Epithelial cell of esophagus (primary cell): ENCODE results near the gene LPIN1.
"Not testable (repeated sequence)": the region's sequence is repeated elsewhere in the genome, so short reads cannot be mapped to it uniquely, and the experiment has no call there.

ENCODE experiments used
- DNase-seq: peaks from one replicate; pipeline ENCODE4 v3.0.0; 2010; ENCODE audit warnings: low read depth
- H3K4me3 ChIP-seq: 2 replicates; pipeline ENCODE4 v1.5.1; 2011; ENCODE audit warnings: mild to moderate bottlenecking, low read length, control low read depth
- TF ChIP-seq, protein P1 (sequence below): IDR thresholded peaks from 2 replicates; pipeline ENCODE4 v1.5.1; 2011; ENCODE audit warnings: low read depth, mild to moderate bottlenecking, low read length, control low read depth, inconsistent platforms; ENCODE audit not compliant: insufficient read depth; ENCODE audit errors: missing control alignments

LPIN1 gene

DNA sequence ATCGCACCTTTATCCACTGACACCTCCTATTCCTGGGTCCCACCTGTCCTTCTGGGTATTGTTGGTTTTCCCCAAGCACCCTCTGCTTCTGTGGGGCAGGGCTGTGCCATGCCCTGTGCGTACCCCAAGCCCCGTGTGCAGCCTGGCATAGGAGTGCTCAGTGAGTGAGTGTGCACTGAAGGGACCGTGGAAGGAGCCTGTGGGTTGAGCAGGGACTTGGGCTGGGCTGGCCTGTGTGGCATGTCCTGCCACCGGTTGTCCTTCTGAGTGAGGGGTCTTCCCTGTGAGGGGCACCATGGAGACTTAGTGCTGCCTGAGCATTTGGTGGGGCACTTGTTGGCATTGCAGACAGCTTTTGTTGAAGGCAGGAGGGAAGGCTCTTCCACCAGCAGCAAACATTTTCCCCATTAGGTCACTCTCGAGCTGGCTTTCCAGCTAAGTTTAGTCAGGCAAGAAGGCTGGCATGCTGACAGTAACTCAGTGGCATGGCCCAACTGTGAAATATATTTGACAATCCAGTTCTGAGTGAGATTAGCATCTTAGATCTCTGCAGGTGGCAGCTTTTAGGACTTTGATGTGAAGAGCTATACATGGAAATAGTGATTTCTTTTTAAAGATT lies 64.7 kb downstream of the LPIN1 start:
- no peak for DNase-seq
- no peak overlapping the region for H3K4me3 ChIP-seq
- TF ChIP-seq, protein P1, sequence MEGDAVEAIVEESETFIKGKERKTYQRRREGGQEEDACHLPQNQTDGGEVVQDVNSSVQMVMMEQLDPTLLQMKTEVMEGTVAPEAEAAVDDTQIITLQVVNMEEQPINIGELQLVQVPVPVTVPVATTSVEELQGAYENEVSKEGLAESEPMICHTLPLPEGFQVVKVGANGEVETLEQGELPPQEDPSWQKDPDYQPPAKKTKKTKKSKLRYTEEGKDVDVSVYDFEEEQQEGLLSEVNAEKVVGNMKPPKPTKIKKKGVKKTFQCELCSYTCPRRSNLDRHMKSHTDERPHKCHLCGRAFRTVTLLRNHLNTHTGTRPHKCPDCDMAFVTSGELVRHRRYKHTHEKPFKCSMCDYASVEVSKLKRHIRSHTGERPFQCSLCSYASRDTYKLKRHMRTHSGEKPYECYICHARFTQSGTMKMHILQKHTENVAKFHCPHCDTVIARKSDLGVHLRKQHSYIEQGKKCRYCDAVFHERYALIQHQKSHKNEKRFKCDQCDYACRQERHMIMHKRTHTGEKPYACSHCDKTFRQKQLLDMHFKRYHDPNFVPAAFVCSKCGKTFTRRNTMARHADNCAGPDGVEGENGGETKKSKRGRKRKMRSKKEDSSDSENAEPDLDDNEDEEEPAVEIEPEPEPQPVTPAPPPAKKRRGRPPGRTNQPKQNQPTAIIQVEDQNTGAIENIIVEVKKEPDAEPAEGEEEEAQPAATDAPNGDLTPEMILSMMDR: no peak

DNA sequence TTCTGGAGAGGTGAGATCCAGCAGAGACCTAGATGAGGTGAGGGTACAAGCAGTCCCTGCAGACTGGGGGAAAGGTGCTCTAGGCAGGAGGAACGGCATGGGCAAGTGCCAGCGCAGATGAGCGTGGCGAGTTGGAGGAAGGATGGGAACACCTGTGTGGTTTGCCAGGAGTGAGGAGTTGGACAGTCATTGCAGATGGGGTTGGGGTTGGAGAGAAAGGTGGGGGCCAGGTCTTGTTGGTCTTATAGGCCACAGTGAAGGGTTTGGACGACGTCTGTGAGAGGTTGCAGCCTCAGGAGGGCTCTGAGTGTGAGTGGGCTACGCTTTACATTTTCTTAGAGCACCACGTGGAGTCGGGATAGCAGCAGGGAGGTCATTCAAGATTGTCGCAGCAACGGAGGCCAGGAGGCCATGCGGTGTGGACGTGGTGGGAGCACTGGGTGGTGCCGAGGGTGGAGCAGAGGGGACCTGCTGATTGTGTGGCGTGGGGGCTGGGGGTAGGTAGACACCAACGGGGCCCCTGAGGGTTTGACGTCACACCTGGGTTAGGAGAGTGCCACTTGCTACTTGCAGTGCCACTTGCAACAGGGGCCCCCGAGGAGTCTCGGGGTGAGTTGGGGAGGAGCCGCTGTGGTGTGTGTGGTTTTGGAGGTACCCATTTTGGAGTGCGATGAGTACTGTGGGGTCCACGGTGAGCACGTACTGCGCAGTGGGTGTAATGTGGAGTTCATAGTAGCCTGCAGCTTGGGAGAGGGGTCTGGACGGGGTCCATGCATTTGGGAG lies 66.2 kb downstream of the LPIN1 start:
- no peak overlapping the region for H3K4me3 ChIP-seq
- no peak for DNase-seq
- TF ChIP-seq, protein P1: no peak

DNA sequence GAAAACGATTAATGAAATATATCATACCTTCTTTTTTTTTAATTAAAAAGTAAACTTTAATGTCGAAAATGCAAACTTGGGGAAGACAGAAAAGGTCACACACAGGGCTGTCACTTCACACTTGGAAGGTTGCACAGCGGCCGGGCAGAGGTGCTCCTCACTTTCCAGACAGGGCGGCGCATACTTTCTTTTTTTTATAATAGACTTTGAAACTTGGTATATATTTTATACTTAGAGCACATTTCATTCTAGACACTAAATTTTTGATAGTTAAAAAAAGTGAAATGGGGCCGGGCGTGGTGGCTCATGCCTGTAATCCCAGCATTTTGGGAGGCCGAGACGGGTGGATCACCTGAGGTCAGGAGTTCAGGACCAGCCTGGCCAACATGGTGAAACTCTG lies 66.9 kb downstream of the LPIN1 start:
- not testable (repeated sequence) for H3K4me3 ChIP-seq, DNase-seq

DNA sequence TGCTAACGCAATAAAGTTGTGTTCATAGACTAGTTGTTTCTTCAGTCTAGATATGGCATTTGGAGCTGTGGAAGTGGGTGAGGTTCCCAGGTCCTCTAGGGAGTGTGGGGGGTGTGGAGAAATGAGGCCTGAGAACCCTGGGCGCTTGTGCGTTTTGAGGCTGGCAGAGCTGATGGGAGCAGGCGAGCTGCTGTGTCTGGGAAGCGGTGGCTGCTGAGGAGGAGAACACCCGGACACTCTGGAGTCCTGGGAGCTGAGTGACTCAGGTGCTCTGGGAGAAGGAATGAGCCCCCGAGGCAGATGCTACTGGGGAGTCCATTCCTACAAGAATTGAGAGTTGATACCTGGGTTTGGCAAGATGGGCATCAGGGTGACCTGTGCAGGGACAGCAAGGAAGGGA lies 67.5 kb downstream of the LPIN1 start:
- no peak overlapping the region for H3K4me3 ChIP-seq
- TF ChIP-seq, protein P1: no peak
- no peak for DNase-seq

DNA sequence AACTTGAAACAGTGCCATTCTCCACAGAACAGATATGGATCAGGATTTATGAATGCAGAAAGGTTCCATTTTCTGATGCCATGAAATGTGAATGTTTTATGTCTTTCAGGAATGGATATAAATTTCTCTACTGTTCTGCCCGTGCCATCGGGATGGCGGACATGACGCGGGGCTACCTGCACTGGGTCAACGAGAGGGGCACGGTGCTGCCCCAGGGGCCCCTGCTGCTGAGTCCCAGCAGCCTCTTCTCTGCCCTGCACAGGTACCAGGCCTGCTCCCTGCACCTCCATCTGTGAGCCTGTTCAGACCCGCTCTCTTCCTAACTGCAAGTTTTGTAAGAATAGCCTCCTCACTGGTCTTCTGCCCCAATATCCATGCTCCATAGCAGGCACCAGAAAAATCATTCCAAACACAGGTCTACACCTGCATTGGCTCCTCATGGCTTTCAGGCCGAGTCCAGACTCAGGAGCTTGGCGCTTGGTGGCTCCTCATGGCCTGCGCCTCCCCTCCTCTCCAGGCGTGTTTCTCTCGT lies 68.6 kb downstream of the LPIN1 start:
- TF ChIP-seq, protein P1: no peak
- no peak for DNase-seq
- no peak overlapping the region for H3K4me3 ChIP-seq

DNA sequence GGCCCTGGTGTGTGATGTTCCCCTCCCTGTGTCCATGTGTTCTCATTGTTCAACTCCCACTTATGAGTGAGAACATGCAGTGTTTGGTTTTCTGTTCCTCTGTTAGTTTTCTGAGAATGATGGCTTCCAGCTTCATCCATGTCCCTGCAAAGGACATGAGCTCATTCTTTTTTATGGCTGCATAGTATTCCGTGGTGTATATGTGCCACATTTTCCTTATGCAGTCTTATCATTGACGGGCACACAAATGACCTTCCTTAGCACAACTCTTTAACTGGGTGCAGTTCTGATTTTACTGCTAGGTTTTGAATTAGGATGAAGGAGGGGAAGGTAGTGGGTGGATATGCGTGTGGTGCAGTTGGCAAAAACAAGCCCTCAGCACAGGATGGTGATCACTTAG lies 70.5 kb downstream of the LPIN1 start:
- not testable (repeated sequence) for DNase-seq, H3K4me3 ChIP-seq

DNA sequence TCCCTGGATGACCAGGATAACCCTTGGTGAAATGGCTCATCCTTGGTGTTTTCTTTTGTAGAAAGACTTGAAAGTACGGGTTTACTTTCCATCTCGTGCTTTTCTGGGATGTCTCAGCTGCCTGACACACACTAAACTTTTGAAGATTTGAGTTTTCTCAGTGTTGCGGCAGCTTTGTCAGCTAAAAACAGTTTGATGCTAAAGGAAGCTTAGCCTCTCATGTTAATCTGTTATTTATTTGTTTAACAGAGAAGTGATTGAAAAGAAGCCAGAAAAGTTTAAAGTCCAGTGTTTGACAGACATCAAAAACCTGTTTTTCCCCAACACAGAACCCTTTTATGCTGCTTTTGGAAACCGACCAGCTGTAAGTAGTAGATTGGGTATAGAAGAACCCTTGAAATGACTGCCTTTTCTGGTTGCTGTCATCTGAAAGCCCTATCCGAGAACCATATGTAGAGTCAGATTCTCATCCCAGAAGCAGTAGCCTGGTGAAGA lies 72.8 kb downstream of the LPIN1 start:
- TF ChIP-seq, protein P1: no peak
- DNase-seq: no peak
- no peak overlapping the region for H3K4me3 ChIP-seq

DNA sequence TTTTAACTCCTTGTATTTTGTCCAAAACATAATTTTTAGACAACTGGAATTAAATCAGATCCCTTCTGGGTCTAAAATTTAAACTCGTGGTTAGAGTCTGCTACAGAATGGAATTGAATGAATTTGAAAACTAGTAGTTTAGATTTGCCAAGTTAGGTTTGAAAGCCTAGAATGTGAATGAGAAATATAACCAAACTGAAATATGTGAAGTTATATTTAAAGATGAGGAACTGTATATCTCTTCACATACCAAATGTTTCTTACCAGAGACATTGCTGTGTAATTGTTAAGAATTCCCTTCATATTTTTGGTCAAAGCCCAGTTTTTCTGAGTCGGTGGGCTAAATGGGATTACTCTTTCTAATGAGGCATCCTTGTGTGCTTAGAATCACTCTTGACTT lies 74.2 kb downstream of the LPIN1 start:
- DNase-seq: no peak
- TF ChIP-seq, protein P1: no peak
- no peak overlapping the region for H3K4me3 ChIP-seq
